ENCODE data around the gene TMEM14C. TPM values are rescaled to one million over a fixed set of nuclear protein-coding genes. Genes with fewer than 3 reads are reported as not detected.
"Not testable (repeated sequence)": the region's sequence is repeated elsewhere in the genome, so short reads cannot be mapped to it uniquely, and the experiment has no call there.

TMEM14C gene
- total RNA-seq, 1 donor from 2014 or later, result 99.2 TPM

DNA sequence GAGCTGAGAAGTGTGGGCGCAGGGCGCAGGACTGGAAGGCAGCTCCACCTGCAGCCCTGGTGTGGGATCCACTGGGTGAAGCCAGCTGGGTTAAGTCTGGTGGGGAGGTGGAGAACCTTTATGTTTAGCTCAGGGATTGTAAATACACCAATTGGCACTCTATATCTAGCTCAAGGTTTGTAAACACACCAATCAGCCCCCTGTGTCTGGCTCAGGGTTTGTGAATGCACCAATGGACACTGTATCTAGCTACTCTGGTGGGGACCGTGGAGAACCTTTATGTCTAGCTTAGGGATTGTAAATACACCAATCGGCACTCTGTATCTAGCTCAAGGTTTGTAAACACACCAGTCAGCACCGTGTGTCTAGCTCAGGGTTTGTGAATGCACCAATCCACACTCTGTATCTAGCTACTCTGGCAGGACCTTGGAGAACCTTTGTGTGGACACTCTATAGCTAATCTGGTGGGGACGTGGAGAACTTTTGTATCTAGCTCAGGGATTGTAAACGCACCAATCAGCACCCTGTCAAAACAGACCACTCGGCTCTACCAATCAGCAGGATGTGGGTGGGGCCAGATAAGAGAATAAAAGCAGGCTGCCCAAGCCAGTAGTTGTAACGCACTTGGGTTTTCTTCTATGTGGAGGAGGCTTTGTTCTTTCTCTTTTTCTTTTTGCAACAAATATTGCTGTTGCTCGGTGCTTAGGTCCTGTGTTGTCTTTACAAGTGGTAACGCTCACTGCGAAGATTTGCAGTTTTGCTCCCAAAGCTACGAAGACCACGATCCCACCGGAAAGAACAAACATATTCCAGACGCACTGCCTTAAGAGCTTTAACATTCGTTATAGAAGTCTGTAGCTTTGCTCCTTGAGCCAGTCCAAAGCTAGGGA, 1.7 kb upstream of the TMEM14C start:
- DNase-seq (ENCODE audit: low read depth, low spot score), result not testable (repeated sequence)

- DNase-seq (ENCODE audit: low read depth, low spot score), result no peak
Measured at GRCh38 chr6:10721850-10722569, 860 bp upstream of the TMEM14C start.

DNA sequence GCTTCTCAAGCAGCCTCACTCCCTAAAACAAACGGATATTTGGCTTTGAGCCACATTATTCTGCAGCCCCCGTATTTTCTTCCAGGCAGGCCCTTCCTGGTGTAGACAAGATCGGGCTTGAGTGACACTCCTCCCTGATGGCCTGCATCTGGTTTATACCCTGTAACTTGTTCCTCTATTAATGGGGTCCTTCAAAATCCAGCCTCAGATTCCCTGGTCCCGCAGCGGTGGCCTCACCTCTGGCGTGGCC, 375 bp upstream of the TMEM14C start:
- no peak for DNase-seq (ENCODE audit: low read depth, low spot score)

- no peak for DNase-seq (ENCODE audit: low read depth, low spot score)
Measured at GRCh38 chr6:10723567-10723881, 654 bp downstream of the TMEM14C start.

GRCh38 chr6:10725044-10725443, 2.2 kb downstream of the TMEM14C start:
- no peak for DNase-seq (ENCODE audit: low read depth, low spot score)

GRCh38 chr6:10725716-10726115, 2.8 kb downstream of the TMEM14C start:
- no peak for DNase-seq (ENCODE audit: low read depth, low spot score)

DNA sequence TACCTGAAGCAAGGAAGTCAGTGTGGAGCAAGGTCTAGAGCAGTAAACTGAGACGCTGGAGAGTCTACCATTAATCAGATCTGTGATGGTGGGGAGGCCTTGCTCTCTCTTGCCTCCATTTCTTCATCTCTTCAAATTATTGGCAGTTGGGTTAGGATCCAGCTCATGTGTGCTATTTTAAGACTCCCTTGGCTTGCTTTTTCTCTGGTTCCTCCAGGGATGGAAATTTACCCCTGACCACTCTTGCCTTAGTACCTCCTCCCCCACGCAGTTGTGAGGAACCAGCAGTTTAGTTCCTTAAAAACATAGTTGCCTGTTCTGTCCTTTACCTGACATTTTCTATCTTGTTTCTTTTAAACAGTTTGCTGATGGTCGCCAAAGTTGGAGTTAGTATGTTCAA, 7.4 kb downstream of the TMEM14C start:
- DNase-seq (ENCODE audit: low read depth, low spot score), result no peak

DNA sequence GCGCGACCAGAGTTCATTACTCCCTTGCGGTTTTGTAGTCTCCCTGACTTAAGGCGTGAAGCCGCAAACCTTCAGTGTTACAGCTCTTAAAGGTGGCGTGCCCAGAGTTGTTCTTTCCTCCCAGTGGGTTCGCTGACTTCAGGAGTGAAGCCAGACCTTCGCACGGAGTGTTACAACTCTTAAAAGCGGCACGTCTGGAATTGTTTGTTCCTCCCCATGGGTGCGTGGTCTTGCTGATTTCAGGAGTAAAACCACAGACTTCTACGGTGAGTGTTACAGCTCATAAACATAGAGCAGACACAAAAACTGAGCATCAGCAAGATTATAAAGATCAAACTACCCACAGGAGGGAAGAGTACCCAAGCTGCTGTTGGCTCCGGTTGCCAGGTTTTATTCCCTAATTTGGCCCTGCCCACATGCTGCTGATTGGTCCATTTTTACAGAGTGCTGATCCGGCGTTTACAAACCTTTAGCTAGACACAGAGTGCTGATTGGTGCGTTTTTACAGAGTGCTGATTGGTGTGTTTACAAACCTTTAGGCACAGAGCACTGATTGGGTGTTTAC, 10.4 kb downstream of the TMEM14C start:
- DNase-seq (ENCODE audit: low read depth, low spot score), result no peak

DNA sequence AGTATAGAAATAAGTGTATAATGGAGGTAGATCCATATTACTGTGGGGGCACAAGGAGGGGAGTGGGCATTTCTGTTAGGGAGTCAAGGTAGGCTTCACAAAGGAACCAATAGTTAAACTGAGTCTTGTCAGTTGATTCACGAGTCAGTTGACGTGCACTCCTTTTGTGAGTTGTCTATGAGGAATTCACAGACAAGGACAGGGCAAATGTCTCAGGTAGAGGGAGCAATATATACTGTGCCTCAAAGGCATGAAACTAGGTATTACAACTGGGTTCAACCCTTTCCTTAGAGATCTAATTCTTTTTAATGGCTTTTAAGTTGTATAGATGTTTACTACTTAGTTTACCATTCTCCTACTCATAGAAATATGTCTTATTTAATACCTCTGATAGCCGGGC, 11.0 kb downstream of the TMEM14C start:
- no peak for DNase-seq (ENCODE audit: low read depth, low spot score)

- no peak for DNase-seq (ENCODE audit: low read depth, low spot score)
Measured at GRCh38 chr6:10736731-10737130, 13.9 kb downstream of the TMEM14C start.

DNA sequence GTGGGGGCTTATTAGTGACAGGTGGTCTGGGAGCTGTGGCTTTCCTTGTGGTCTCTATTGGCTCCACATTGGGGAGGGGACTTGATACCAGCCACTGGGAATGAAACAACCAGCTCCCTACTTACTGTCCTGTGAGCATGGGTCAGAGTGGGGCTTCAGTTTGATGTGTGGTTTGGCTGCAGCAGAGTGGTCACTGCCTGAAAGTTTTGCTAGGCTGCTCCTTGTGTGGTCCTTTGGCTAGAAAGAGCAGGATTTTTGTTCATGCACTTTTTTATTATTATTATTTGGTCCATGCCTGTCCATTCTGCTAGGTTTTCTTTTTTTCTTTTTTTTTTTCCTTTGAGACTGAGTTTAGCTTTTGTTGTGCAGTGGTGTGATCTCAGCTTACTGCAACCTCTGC, 17.2 kb downstream of the TMEM14C start:
- no peak for DNase-seq (ENCODE audit: low read depth, low spot score)

DNA sequence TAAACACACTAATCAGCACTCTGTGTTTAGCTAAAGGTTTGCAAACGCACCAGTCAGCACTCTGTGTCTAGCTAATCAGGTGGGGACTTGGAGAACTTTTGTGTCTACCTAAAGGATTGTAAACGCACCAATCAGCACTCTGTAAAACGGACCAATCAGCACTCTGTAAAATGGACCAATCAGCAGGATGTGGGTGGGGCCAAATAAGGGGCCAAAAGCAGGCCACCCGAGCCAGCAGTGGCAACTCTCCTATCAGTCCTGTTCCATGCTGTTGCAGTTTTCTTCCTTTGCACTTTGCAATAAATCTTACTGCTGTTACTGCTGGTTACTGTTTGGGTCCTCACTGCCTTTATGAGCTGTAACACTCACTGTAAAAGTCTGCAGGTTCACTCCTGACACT, 18.8 kb downstream of the TMEM14C start:
- DNase-seq (ENCODE audit: low read depth, low spot score), result not testable (repeated sequence)

- DNase-seq (ENCODE audit: low read depth, low spot score), result no peak
Measured at GRCh38 chr6:10742251-10742650, 19.4 kb downstream of the TMEM14C start.

- DNase-seq (ENCODE audit: low read depth, low spot score), result no peak
Measured at GRCh38 chr6:10743515-10743914, 20.6 kb downstream of the TMEM14C start.

DNA sequence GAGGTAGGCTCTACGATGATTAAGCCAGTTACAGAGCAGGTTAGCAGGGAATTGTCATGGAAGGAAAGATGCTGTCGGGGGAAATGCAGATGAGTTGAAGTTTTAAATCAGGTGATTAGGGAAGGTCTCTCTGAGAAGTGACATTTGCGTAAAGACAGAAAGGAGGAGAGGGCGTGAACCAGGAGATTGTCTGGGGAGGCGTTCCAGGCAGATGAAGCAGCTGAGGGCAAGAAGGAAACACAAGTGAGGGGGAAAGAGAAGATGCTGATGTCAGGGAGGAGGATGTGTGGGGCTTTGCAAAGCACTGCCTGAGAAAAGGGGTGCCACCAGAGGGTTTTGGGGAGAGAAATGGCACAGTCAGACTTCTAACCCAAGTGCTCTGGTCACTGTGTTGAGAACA, 22.2 kb downstream of the TMEM14C start:
- DNase-seq (ENCODE audit: low read depth, low spot score), result no peak

GRCh38 chr6:10746915-10747250, 24.0 kb downstream of the TMEM14C start:
- no peak for DNase-seq (ENCODE audit: low read depth, low spot score)

DNA sequence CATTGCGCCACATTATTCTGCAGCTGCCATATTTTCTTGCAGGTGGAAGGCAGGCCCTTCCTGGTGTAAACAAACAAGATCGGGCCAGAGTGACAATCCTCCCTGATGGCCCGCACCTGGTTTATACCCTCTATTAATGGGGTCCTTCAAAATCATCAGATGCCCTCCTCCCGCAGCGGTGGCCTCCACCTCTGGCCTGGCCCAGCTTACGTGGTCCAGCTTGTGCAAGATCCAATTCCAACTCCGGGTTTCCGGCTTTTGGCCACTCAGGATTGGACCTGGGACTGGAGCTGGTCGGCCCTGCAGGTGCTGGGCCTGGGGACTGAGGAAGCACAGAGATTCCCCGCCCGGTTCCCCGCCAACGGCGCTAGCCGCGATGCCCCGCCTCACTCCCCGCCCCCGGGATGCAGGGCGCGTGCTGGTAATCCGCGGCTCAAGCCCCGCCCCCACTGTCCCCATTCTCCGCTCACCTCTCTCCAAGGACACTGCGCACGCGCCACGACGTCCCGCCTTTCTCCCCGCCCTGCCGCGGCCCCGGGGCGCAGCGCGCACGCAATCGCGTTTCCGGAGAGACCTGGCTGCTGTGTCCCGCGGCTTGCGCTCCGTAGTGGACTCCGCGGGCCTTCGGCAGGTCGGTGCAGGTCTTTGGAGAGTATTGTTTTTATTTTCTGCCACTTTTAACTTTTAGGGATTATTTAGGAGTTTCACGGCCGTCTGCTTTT, 24.5 kb downstream of the TMEM14C start, which contains the start of gene TMEM14B:
TMEM14B (plus strand) TSS at position 555 of the 722 bp plus-strand sequence. CDS start 1,441 bp downstream, outside the sequence.
- peak; percentile 79 for DNase-seq (ENCODE audit: low read depth, low spot score)

GRCh38 chr6:10749734-10750133, 26.9 kb downstream of the TMEM14C start:
- DNase-seq (ENCODE audit: low read depth, low spot score), result no peak

DNA sequence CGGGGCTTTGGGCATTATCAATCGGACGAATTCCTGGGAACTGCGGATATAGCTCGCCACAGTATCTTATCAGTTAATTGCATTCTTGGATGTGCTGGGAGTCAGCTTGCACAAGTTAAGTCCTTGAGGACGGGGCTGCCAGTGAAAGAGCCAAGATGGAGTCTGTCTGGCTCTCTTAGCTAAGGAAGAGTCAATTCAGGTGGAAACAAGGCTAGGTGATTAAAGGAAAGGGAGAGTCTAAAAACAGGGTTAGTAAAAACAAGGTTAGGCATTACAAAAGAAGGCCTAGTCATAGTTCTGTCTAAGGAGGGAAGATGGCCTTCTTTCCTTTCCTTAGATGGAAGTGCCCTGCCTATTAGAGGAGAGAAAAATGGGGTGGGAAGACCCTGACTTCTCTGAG, 27.7 kb downstream of the TMEM14C start:
- DNase-seq (ENCODE audit: low read depth, low spot score), result not testable (repeated sequence)

DNA sequence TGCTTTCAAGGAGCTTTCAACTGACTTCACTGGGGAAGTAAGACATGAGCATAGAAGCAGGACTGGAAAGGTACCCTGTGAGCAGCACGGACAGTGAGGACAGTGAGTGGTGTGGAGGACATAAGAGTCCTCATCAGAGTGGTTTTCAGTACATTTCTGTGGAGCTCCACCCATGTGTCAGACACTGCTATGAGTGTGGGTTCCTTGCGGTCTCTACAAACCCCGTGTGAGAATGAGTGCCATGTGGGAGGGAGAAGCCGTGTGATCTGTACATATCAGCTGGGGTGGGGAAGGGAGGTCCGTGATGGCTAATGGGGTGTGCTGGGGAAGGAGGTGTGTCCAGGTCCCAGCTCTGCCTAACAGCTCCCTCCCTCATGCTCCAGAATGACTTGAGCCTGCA, 28.9 kb downstream of the TMEM14C start:
- DNase-seq (ENCODE audit: low read depth, low spot score), result not testable (repeated sequence)

- no peak for DNase-seq (ENCODE audit: low read depth, low spot score)
Measured at GRCh38 chr6:10756085-10756484, 33.2 kb downstream of the TMEM14C start.

- DNase-seq (ENCODE audit: low read depth, low spot score), result peak; percentile 87
Measured at GRCh38 chr6:10759312-10759839, 36.5 kb downstream of the TMEM14C start.
